Right lobe of liver (tissue), 4 donors: ENCODE measurements around the gene EMC7.

Experiments used
- CTCF ChIP-seq, 4 donors: fragments of 200-600 bp in 3 of 4; fragments of 450-650 bp in 1 of 4; IDR thresholded peaks; one replicate each; pipeline versions ENCODE4 v1.5.1 to v1.8.0; 2016 to 2022; ENCODE audit warnings: antibody characterized with exemption in 4 of 4, mild to moderate bottlenecking in 2 of 4
- POLR2A ChIP-seq: fragments of 450-650 bp; IDR thresholded peaks from one replicate; pipeline ENCODE4 v1.6.1; 2017; ENCODE audit warnings: antibody characterized with exemption, mild to moderate bottlenecking
- donor health status: DM: no; HTN: no; CAD: no.
- donor health status: DM: no; HTN: no; CAD: no.
- donor health status: DM: no; HTN: yes; CAD: no.

DNA sequence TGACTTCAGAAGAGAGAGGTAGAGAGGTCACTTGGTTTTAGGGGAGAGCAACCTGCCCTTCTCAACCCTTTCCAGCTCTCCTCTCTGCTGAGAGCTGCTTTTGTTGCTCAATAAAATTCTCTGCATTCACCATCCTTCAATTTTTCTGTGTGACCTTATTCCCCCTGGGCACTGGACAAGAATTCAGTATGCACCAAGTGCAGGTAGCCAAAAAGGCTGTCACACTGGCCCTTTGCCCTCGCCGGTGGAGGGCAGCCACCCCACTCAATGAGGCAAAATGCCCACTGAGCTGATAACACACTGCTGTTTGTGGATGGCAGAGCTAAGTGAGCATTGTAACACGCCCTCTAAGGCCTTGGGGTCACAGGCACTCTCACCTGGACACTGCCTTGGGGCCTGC lies 13.1 kb upstream of the EMC7 start:
- TF ChIP-seq POLR2A (no peak), CTCF (IDR thresholded peaks at IDR 0.05) (peak in 1 of 4 donors; percentile 10)
